H9 (cell line): ENCODE results near the gene COPS8. TPM values are rescaled to one million over a fixed set of nuclear protein-coding genes. Genes with fewer than 3 reads are reported as not detected.

Experiments used
- DNase-seq: peaks from one replicate; pipeline ENCODE4 v3.0.0-alpha.2; 2017
- H2AFZ ChIP-seq: one replicate; pipeline ENCODE4 v1.6.1; 2013; ENCODE audit warnings: mild to moderate bottlenecking, low read length, control low read depth, moderate library complexity
- H2AK5ac ChIP-seq: 2 replicates; pipeline ENCODE4 v1.6.1; 2013; ENCODE audit warnings: low read length, control low read depth, mixed read lengths; ENCODE audit not compliant: insufficient read length
- H2BK120ac ChIP-seq: one replicate; pipeline ENCODE4 v1.6.1; 2013; ENCODE audit warnings: low read depth, mild to moderate bottlenecking, low read length, control low read depth, inconsistent platforms; ENCODE audit not compliant: poor library complexity, severe bottlenecking
- H2BK12ac ChIP-seq: 2 replicates; pipeline ENCODE4 v1.6.1; 2013; ENCODE audit warnings: low read length, control low read depth, mixed read lengths, low read depth; ENCODE audit not compliant: insufficient read length
- H2BK15ac ChIP-seq: 2 replicates; pipeline ENCODE4 v1.6.1; 2013; ENCODE audit warnings: low read depth, low read length, control low read depth
- H2BK20ac ChIP-seq: one replicate; pipeline ENCODE4 v1.6.1; 2013; ENCODE audit warnings: low read depth, mild to moderate bottlenecking, low read length, control low read depth, inconsistent platforms; ENCODE audit not compliant: poor library complexity, severe bottlenecking
- H2BK5ac ChIP-seq: 2 replicates; pipeline ENCODE4 v1.6.1; 2013; ENCODE audit warnings: low read length, control low read depth, mixed read lengths; ENCODE audit not compliant: insufficient read length
- H3K14ac ChIP-seq: 2 replicates; pipeline ENCODE4 v1.6.1; 2013; ENCODE audit warnings: low read length, control low read depth; ENCODE audit not compliant: insufficient read depth
- H3K18ac ChIP-seq: 2 replicates; pipeline ENCODE4 v1.6.1; 2013; ENCODE audit warnings: low read depth, mild to moderate bottlenecking, mixed read lengths, low read length, control low read depth; ENCODE audit not compliant: insufficient read length
- H3K23ac ChIP-seq: 2 replicates; pipeline ENCODE4 v1.6.1; 2013; ENCODE audit warnings: low read length, control low read depth, mixed read lengths, low read depth; ENCODE audit not compliant: insufficient read length
- H3K23me2 ChIP-seq: 2 replicates; pipeline ENCODE4 v1.6.1; 2013; ENCODE audit warnings: low read depth, mild to moderate bottlenecking, mixed read lengths, low read length, control low read depth; ENCODE audit not compliant: insufficient read length, poor library complexity, severe bottlenecking
- H3K27ac ChIP-seq: 2 replicates; pipeline ENCODE4 v1.5.1; 2013; ENCODE audit warnings: low read length, control low read depth, mixed read lengths, low read depth; ENCODE audit not compliant: insufficient read length
- H3K27me3 ChIP-seq: 2 replicates; pipeline ENCODE4 v1.6.1; 2013; ENCODE audit warnings: low read length, control low read depth, inconsistent platforms; ENCODE audit not compliant: insufficient read depth
- H3K4ac ChIP-seq: 2 replicates; pipeline ENCODE4 v1.6.1; 2013; ENCODE audit warnings: low read depth, mild to moderate bottlenecking, control low read depth, inconsistent platforms, low read length, moderate library complexity
- H3K4me1 ChIP-seq: 2 replicates; pipeline ENCODE4 v1.6.1; 2013; ENCODE audit warnings: low read length, control low read depth, inconsistent platforms; ENCODE audit not compliant: insufficient read depth
- H3K4me2 ChIP-seq: 2 replicates; pipeline ENCODE4 v1.6.1; 2013; ENCODE audit warnings: low read length, control low read depth, mixed read lengths; ENCODE audit not compliant: insufficient read length, insufficient read depth
- H3K56ac ChIP-seq: 2 replicates; pipeline ENCODE4 v1.6.1; 2013; ENCODE audit warnings: low read depth, mild to moderate bottlenecking, mixed read lengths, low read length, control low read depth; ENCODE audit not compliant: insufficient read length
- H3K79me1 ChIP-seq: 2 replicates; pipeline ENCODE4 v1.6.1; 2013; ENCODE audit warnings: low read depth, mild to moderate bottlenecking, moderate library complexity, low read length, control low read depth, inconsistent platforms; ENCODE audit not compliant: insufficient read depth, poor library complexity, severe bottlenecking
- H3K79me2 ChIP-seq: 2 replicates; pipeline ENCODE4 v1.6.1; 2013; ENCODE audit warnings: low read length, control low read depth, inconsistent platforms; ENCODE audit not compliant: insufficient read depth
- H3K9ac ChIP-seq: 2 replicates; pipeline ENCODE4 v1.6.1; 2013; ENCODE audit warnings: low read length, control low read depth, mixed read lengths; ENCODE audit not compliant: insufficient read length; ENCODE audit errors: extremely low read depth
- H3K9me3 ChIP-seq: one replicate; pipeline ENCODE4 v1.6.1; 2013; ENCODE audit warnings: low read depth, low read length, inconsistent platforms; ENCODE audit not compliant: control insufficient read depth
- H3T11ph ChIP-seq: one replicate; pipeline ENCODE4 v1.6.1; 2013; ENCODE audit warnings: mild to moderate bottlenecking, low read length, control low read depth, inconsistent platforms
- H4K20me1 ChIP-seq: one replicate; pipeline ENCODE4 v1.6.1; 2013; ENCODE audit not compliant: control insufficient read depth, insufficient read length, insufficient read depth
- H4K5ac ChIP-seq: 2 replicates; pipeline ENCODE4 v1.6.1; 2013; ENCODE audit warnings: low read depth, mild to moderate bottlenecking, mixed read lengths, low read length, control low read depth; ENCODE audit not compliant: insufficient read length
- H4K8ac ChIP-seq: replicated peaks from 2 replicates; pipeline ENCODE4 v1.6.1; 2013; ENCODE audit warnings: low read length, control low read depth, mixed read lengths, low read depth; ENCODE audit not compliant: insufficient read length
- H4K91ac ChIP-seq: 2 replicates; pipeline ENCODE4 v1.6.1; 2013; ENCODE audit warnings: low read depth, mild to moderate bottlenecking, moderate library complexity, mixed read lengths, low read length, control low read depth; ENCODE audit not compliant: insufficient read length
- H3K27ac Mint-ChIP-seq, 3 experiments: 2 replicates in 2 of 3; 3 replicates in 1 of 3; pipeline ENCODE4 v1.8.0; 2020 to 2021; ENCODE audit warnings: mixed read lengths in 3 of 3, mild to moderate bottlenecking in 1 of 3, moderate library complexity in 1 of 3
- H3K27me3 Mint-ChIP-seq: 2 replicates; pipeline ENCODE4 v1.8.0; 2021; ENCODE audit warnings: low read depth, mild to moderate bottlenecking, moderate library complexity, mixed read lengths
- H3K36me3 Mint-ChIP-seq, 3 experiments: 2 replicates in 2 of 3; 3 replicates in 1 of 3; pipeline ENCODE4 v1.8.0; 2020 to 2021; ENCODE audit warnings: low read depth in 3 of 3, mixed read lengths in 3 of 3; ENCODE audit not compliant: insufficient read depth in 1 of 3
- H3K4me1 Mint-ChIP-seq, 2 experiments: 2 replicates each; pipeline ENCODE4 v1.8.0; 2020; ENCODE audit warnings: mixed read lengths in 2 of 2
- H3K4me3 Mint-ChIP-seq, 2 experiments: 2 replicates in 1 of 2; 3 replicates in 1 of 2; pipeline ENCODE4 v1.8.0; 2020 to 2021; ENCODE audit warnings: mild to moderate bottlenecking in 2 of 2, mixed read lengths in 2 of 2, moderate library complexity in 1 of 2
- H3K9me3 Mint-ChIP-seq, 2 experiments: 2 replicates in 1 of 2; 3 replicates in 1 of 2; pipeline ENCODE4 v1.8.0; 2020; ENCODE audit warnings: mild to moderate bottlenecking in 2 of 2, mixed read lengths in 2 of 2, moderate library complexity in 1 of 2
- CTCF ChIP-seq: fragments of 200-600 bp; sonication (generic); conservative IDR thresholded peaks from 3 replicates; pipeline ENCODE4 v1.8.0; 2021; ENCODE audit warnings: antibody characterized with exemption, mild to moderate bottlenecking
- WGBS: extraction: QIAGEN DNeasy Blood & Tissue Kit; methylation state at CpG from one replicate; pipeline ENCODE4 v1.1.7; 2013; ENCODE audit warnings: missing lambda C conversion rate, low lambda C conversion rate, mixed read lengths; ENCODE audit not compliant: insufficient read length; ENCODE audit errors: extremely low coverage; 5-methylcytosine and 5-hydroxymethylcytosine counted together
- total RNA-seq: library from RNA; stranded (reverse); gene quantifications from 2 replicates; pipeline ENCODE4 v1.2.1, GENCODE V29; 2021

The COPS8 gene
- total RNA-seq, 1 experiment from 2014 or later = 65.2 TPM

GRCh38 chr2:237056287-237056875 lies 29.3 kb upstream of the COPS8 start:
- Histone ChIP-seq H3K23me2 (no peaks in the 10 kb centered on the region), H3K56ac (no peak overlapping the region), H3K23ac (no peak overlapping the region), H3K4ac (no peak overlapping the region), H3K18ac (no peak overlapping the region), H2AK5ac (no peak overlapping the region), H3K79me2 (no peaks in the 10 kb centered on the region), H4K5ac (no peak overlapping the region), H3K4me2 (no peak overlapping the region), H4K91ac (no peak overlapping the region), H3K27ac (no peak overlapping the region), H2BK5ac (no peak overlapping the region), H3K27me3 (no peaks in the 10 kb centered on the region), H2BK20ac (no peak overlapping the region), H4K8ac (no peak overlapping the region), H2BK12ac (no peak overlapping the region), H2BK120ac (no peak overlapping the region), H3K9me3 (no peaks in the 10 kb centered on the region), H3K14ac (no peak overlapping the region; the same call in 1 of the 2 replicates), H3K9ac (no peak overlapping the region), H3T11ph (no peak overlapping the region), H2BK15ac (no peak overlapping the region), H2AFZ (no peak overlapping the region), H4K20me1 (no peaks in the 10 kb centered on the region), H3K4me1 (no peaks in the 10 kb centered on the region; the same call in 1 of the 2 replicates), H3K79me1 (no peaks in the 10 kb centered on the region)
- no peaks in the 10 kb centered on the region for H3K9me3 Mint-ChIP-seq
- peaks cover 2% of the 10 kb centered on the region; the same call in 1 of the 2 replicates for H3K27me3 Mint-ChIP-seq
- no peaks in the 10 kb centered on the region for H3K36me3 Mint-ChIP-seq
- WGBS = no CpG with 5 or more reads among the region's 11 CpGs
- DNase-seq = no peak
- H3K4me1 Mint-ChIP-seq = peaks cover 14 to 25% of the 10 kb centered on the region in 2 experiments
- H3K4me3 Mint-ChIP-seq = no peak overlapping the region
- no peak overlapping the region for H3K27ac Mint-ChIP-seq
- TF ChIP-seq CTCF = no peak
